Parathyroid adenoma (tissue), 2 donors: ENCODE results near the gene FOXF2.

Experiments used
- H2AFZ ChIP-seq: fragments of 300-600 bp; sonication (generic); one replicate; pipeline ENCODE4 v1.7.0; 2017; ENCODE audit warnings: antibody characterized with exemption, mild to moderate bottlenecking
- H3K27ac ChIP-seq: fragments of 300-600 bp; sonication (generic); one replicate; pipeline ENCODE4 v1.7.0; 2017
- H3K27me3 ChIP-seq: fragments of 300-600 bp; sonication (generic); one replicate; pipeline ENCODE4 v1.7.0; 2017; ENCODE audit warnings: low read length; ENCODE audit not compliant: control insufficient read depth, insufficient read depth
- H3K36me3 ChIP-seq: fragments of 300-600 bp; sonication (generic); one replicate; pipeline ENCODE4 v1.7.0; 2017; ENCODE audit warnings: low read length; ENCODE audit not compliant: control insufficient read depth, insufficient read depth
- H3K4me1 ChIP-seq: fragments of 300-600 bp; sonication (generic); one replicate; pipeline ENCODE4 v1.7.0; 2017; ENCODE audit warnings: control low read depth
- H3K4me2 ChIP-seq: fragments of 300-600 bp; sonication (generic); one replicate; pipeline ENCODE4 v1.7.0; 2017; ENCODE audit warnings: low read length
- H3K4me3 ChIP-seq: fragments of 300-600 bp; sonication (generic); one replicate; pipeline ENCODE4 v1.7.0; 2017; ENCODE audit warnings: low read depth, low read length
- H3K79me2 ChIP-seq: fragments of 300-600 bp; sonication (generic); one replicate; pipeline ENCODE4 v1.7.0; 2017; ENCODE audit warnings: control low read depth
- H3K9ac ChIP-seq: fragments of 300-600 bp; sonication (generic); one replicate; pipeline ENCODE4 v1.7.0; 2017; ENCODE audit warnings: mild to moderate bottlenecking
- H3K9me3 ChIP-seq: fragments of 300-600 bp; sonication (generic); one replicate; pipeline ENCODE4 v1.7.0; 2017; ENCODE audit warnings: low read length; ENCODE audit not compliant: control insufficient read depth
- TF ChIP-seq, protein P1 (sequence below): fragments of 300-600 bp; sonication (generic); IDR thresholded peaks from one replicate; pipeline ENCODE4 v1.7.0; 2017; ENCODE audit warnings: antibody characterized with exemption, mild to moderate bottlenecking
- donor health status: primary hyperparathyroidism.

The FOXF2 gene

DNA sequence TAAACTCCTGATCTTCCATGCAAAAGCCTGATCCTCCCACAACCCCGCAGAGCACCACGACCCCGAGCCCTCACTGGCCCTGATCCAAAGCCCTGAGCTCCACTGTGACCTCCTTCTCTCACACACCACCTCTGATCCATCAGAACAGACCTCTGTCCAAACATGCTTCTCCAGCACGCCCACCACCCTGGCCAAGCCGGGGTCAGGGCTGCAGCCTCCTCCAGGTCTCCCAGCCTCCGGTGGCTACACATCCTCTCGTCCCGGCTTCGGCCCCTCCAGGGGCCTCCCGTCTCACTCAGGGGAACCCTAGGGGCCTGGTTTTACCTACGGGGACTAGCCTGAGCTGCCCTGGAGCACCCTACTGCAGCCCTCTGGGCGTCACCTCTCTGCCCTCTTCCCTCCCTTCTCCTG, 49.1 kb downstream of the FOXF2 start:
- Histone ChIP-seq H3K4me1 (no peaks in the 10 kb centered on the region), H2AFZ (no peak overlapping the region), H3K9me3 (no peaks in the 10 kb centered on the region), H3K4me2 (no peak overlapping the region), H3K36me3 (no peaks in the 10 kb centered on the region), H3K27ac (no peak overlapping the region), H3K27me3 (no peaks in the 10 kb centered on the region), H3K79me2 (no peaks in the 10 kb centered on the region), H3K9ac (no peak overlapping the region), H3K4me3 (no peak overlapping the region)
- TF ChIP-seq, protein P1, sequence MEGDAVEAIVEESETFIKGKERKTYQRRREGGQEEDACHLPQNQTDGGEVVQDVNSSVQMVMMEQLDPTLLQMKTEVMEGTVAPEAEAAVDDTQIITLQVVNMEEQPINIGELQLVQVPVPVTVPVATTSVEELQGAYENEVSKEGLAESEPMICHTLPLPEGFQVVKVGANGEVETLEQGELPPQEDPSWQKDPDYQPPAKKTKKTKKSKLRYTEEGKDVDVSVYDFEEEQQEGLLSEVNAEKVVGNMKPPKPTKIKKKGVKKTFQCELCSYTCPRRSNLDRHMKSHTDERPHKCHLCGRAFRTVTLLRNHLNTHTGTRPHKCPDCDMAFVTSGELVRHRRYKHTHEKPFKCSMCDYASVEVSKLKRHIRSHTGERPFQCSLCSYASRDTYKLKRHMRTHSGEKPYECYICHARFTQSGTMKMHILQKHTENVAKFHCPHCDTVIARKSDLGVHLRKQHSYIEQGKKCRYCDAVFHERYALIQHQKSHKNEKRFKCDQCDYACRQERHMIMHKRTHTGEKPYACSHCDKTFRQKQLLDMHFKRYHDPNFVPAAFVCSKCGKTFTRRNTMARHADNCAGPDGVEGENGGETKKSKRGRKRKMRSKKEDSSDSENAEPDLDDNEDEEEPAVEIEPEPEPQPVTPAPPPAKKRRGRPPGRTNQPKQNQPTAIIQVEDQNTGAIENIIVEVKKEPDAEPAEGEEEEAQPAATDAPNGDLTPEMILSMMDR: no peak

DNA sequence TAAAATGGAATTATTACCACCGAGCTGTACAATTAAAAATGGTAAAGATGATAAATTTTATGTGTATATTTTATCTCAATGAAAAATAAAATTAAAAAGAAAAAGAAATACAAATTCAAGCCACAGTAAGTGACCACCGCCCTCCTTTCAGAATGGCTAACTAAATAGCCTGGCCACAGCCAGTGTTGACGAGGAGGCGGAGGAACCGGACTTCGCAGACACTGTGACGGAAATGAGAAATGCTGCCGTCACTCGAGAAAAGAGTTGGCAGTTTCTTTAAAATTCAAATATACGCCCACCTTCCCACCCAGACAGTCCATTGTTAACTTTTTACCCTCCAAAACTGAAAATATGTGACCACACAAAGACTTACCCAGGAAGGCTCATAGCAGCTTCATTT, 50.0 kb downstream of the FOXF2 start:
- TF ChIP-seq, protein P1: no peak
- Histone ChIP-seq H3K9ac (no peak overlapping the region), H3K36me3 (no peaks in the 10 kb centered on the region), H2AFZ (no peak overlapping the region), H3K4me3 (no peak overlapping the region), H3K4me2 (no peak overlapping the region), H3K79me2 (no peaks in the 10 kb centered on the region), H3K9me3 (no peaks in the 10 kb centered on the region), H3K27ac (no peak overlapping the region), H3K27me3 (no peaks in the 10 kb centered on the region), H3K4me1 (no peaks in the 10 kb centered on the region)

DNA sequence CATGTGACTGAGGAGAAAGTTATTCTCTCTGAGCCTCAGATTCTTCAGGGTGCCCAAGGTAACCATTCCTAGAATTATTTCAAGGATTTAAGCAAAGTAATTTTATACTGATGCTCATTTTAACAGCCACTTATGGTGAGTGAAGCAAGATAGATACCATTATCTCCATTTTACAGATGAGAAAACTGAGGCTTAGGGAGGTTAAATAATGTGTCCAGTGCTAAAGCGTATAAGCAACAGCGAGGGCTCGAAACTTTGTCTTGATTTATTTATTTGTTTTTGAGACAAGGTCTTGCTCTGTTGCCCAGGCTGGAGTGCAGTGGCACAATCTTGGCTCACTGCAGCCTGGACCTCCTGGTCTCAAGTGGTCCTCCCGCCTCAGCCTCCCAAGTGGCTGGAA, 53.6 kb downstream of the FOXF2 start:
- Histone ChIP-seq H3K4me1 (no peaks in the 10 kb centered on the region), H3K4me3 (no peak overlapping the region), H2AFZ (no peak overlapping the region), H3K27ac (no peak overlapping the region), H3K9me3 (no peaks in the 10 kb centered on the region), H3K4me2 (no peak overlapping the region), H3K9ac (no peak overlapping the region), H3K27me3 (no peaks in the 10 kb centered on the region), H3K36me3 (no peaks in the 10 kb centered on the region), H3K79me2 (no peaks in the 10 kb centered on the region)
- TF ChIP-seq, protein P1: no peak
